Eye (tissue), 1 donor: ENCODE measurements around the gene ANXA8L1.
A peak's percentile ranks its signal among the peaks of the same experiment; 100 is the strongest.
"Not testable (repeated sequence)": the region's sequence is repeated elsewhere in the genome, so short reads cannot be mapped to it uniquely, and the experiment has no call there.

Experiments used
- DNase-seq: peaks from one replicate; pipeline ENCODE4 v3.0.0-alpha.2; 2015

Gene ANXA8L1

GRCh38 chr10:46375406-46375805, at the start of gene ANXA8L1:
ANXA8L1 (plus strand) TSS chr10:46375776; CDS start chr10:46375852, 76 bp downstream.
- not testable (repeated sequence) for DNase-seq

- DNase-seq: no peak
Measured at GRCh38 chr10:46326066-46326465, 49.5 kb upstream of the ANXA8L1 start.

GRCh38 chr10:46326971-46327370, 48.6 kb upstream of the ANXA8L1 start:
- DNase-seq: no peak

GRCh38 chr10:46327685-46328084, 47.9 kb upstream of the ANXA8L1 start:
- no peak for DNase-seq

GRCh38 chr10:46328853-46329689, 46.5 kb upstream of the ANXA8L1 start:
- no peak for DNase-seq

- peak; percentile 8 for DNase-seq
Measured at GRCh38 chr10:46329690-46330016, 45.9 kb upstream of the ANXA8L1 start.

- no peak for DNase-seq
Measured at GRCh38 chr10:46330894-46331293, 44.7 kb upstream of the ANXA8L1 start.

- DNase-seq: not testable (repeated sequence)
Measured at GRCh38 chr10:46365484-46365883, 10.1 kb upstream of the ANXA8L1 start.

GRCh38 chr10:46367209-46367608, 8.4 kb upstream of the ANXA8L1 start:
- not testable (repeated sequence) for DNase-seq

- DNase-seq: not testable (repeated sequence)
Measured at GRCh38 chr10:46367666-46368240, 7.8 kb upstream of the ANXA8L1 start.

GRCh38 chr10:46368956-46369355, 6.6 kb upstream of the ANXA8L1 start:
- not testable (repeated sequence) for DNase-seq

GRCh38 chr10:46374410-46374809, 1.2 kb upstream of the ANXA8L1 start:
- DNase-seq: not testable (repeated sequence)

- not testable (repeated sequence) for DNase-seq
Measured at GRCh38 chr10:46377022-46377421, 1.4 kb downstream of the ANXA8L1 start.

- not testable (repeated sequence) for DNase-seq
Measured at GRCh38 chr10:46377651-46378050, 2.1 kb downstream of the ANXA8L1 start.

GRCh38 chr10:46378108-46378507, 2.5 kb downstream of the ANXA8L1 start:
- DNase-seq: not testable (repeated sequence)

- not testable (repeated sequence) for DNase-seq
Measured at GRCh38 chr10:46379233-46379848, 3.8 kb downstream of the ANXA8L1 start.

GRCh38 chr10:46385858-46386257, 10.3 kb downstream of the ANXA8L1 start:
- DNase-seq: not testable (repeated sequence)

GRCh38 chr10:46386694-46387093, 11.1 kb downstream of the ANXA8L1 start:
- DNase-seq: not testable (repeated sequence)

- not testable (repeated sequence) for DNase-seq
Measured at GRCh38 chr10:46387309-46387902, 11.8 kb downstream of the ANXA8L1 start.

GRCh38 chr10:46391422-46391821, 15.8 kb downstream of the ANXA8L1 start:
- not testable (repeated sequence) for DNase-seq

- DNase-seq: peak; percentile 1
Measured at GRCh38 chr10:46396441-46397279, 21.1 kb downstream of the ANXA8L1 start.

GRCh38 chr10:46397767-46398166, 22.2 kb downstream of the ANXA8L1 start:
- DNase-seq: peak; percentile 13
